HepG2 (cell line): Measurements from ENCODE around the gene GNG12. TPM values are rescaled to one million over a fixed set of nuclear protein-coding genes. Genes with fewer than 3 reads are reported as not detected.

Experiments
- CBX1 ChIP-seq: IDR thresholded peaks from one replicate; pipeline ENCODE4 v1.6.1; 2016; ENCODE audit warnings: antibody characterized with exemption, low read depth
- CBX5 ChIP-seq: sonication (generic); formaldehyde crosslinking; IDR thresholded peaks from 2 replicates; pipeline ENCODE4 v1.4.0; 2020; ENCODE audit warnings: missing genetic modification reagents, borderline replicate concordance
- CTCF ChIP-seq: sonication (generic); formaldehyde crosslinking; IDR thresholded peaks from 2 replicates; pipeline ENCODE4 v1.5.0; 2020; ENCODE audit warnings: mild to moderate bottlenecking, missing genetic modification reagents, moderate library complexity
- KLF6 ChIP-seq: IDR thresholded peaks from 2 replicates; pipeline ENCODE4 v1.8.0; 2016; ENCODE audit warnings: missing biosample characterization, missing genetic modification reagents
- MED1 ChIP-seq: sonication (generic); formaldehyde crosslinking; IDR thresholded peaks from 2 replicates; pipeline ENCODE4 v1.4.0; 2020; ENCODE audit warnings: missing genetic modification reagents
- MXI1 ChIP-seq: IDR thresholded peaks from 3 replicates; pipeline ENCODE4 v1.6.1; 2012; ENCODE audit warnings: low read depth, low read length, inconsistent platforms, borderline replicate concordance
- NAIF1 ChIP-seq: sonication (generic); formaldehyde crosslinking; IDR thresholded peaks from 2 replicates; pipeline ENCODE4 v1.5.0; 2020; ENCODE audit warnings: mild to moderate bottlenecking, missing genetic modification reagents, borderline replicate concordance
- RAD51 ChIP-seq: fragments of 450-650 bp; IDR thresholded peaks from 2 replicates; pipeline ENCODE4 v1.6.1; 2016; ENCODE audit warnings: borderline replicate concordance
- SRSF1 ChIP-seq: fragments of 200-400 bp; formaldehyde crosslinking; optimal IDR thresholded peaks from 2 replicates; pipeline ENCODE3; 2017; ENCODE audit warnings: mild to moderate bottlenecking, low read depth, low read length, moderate library complexity
- SSRP1 ChIP-seq: IDR thresholded peaks from 2 replicates; pipeline ENCODE4 v1.6.1; 2016; ENCODE audit warnings: control low read depth
- ZNF20 ChIP-seq: sonication (generic); formaldehyde crosslinking; IDR thresholded peaks from 2 replicates; pipeline ENCODE4 v1.4.0; 2020; ENCODE audit warnings: mild to moderate bottlenecking, moderate library complexity, missing genetic modification reagents
- ZNF333 ChIP-seq: sonication (generic); formaldehyde crosslinking; IDR thresholded peaks from 2 replicates; pipeline ENCODE4 v1.4.0; 2020; ENCODE audit warnings: mild to moderate bottlenecking, missing genetic modification reagents, borderline replicate concordance
- ZNF550 ChIP-seq: sonication (generic); formaldehyde crosslinking; IDR thresholded peaks from 2 replicates; pipeline ENCODE4 v1.4.0; 2020; ENCODE audit warnings: mild to moderate bottlenecking, missing genetic modification reagents, borderline replicate concordance
- ZNF619 ChIP-seq: sonication (generic); formaldehyde crosslinking; IDR thresholded peaks from 2 replicates; pipeline ENCODE4 v1.4.0; 2020; ENCODE audit warnings: mild to moderate bottlenecking, missing genetic modification reagents
- ZNF768 ChIP-seq: sonication (generic); formaldehyde crosslinking; IDR thresholded peaks from 2 replicates; pipeline ENCODE4 v1.4.0; 2020; ENCODE audit warnings: missing genetic modification reagents
- ZSCAN22 ChIP-seq: sonication (generic); formaldehyde crosslinking; IDR thresholded peaks from 2 replicates; pipeline ENCODE4 v1.4.0; 2020; ENCODE audit warnings: mild to moderate bottlenecking, missing genetic modification reagents
- polyA plus RNA-seq, 8 experiments: library from polyadenylated mRNA; depleted of rRNA in 3 of 8; stranded (reverse) in 7 of 8; unstranded in 1 of 8; fragments of >200 nt; fragmentation: Illumina TruSeq in 4 of 8; extraction: Trizol in 4 of 8; gene quantifications; 2 replicates each; pipeline versions ENCODE4 v1.2.1 to v1.2.3, GENCODE V29; 2011 to 2016; ENCODE audit warnings: low read depth in 4 of 8, missing spikeins in 1 of 8, mixed read lengths in 1 of 8; ENCODE audit not compliant: insufficient read depth in 1 of 8
- total RNA-seq, 5 experiments: library from RNA; depleted of rRNA; stranded (reverse); fragments of >200 nt; fragmentation: Illumina TruSeq; extraction: Trizol; gene quantifications; 2 replicates each; pipeline ENCODE4 v1.2.3, GENCODE V29; 2016; ENCODE audit warnings: low read depth in 1 of 5
- TF ChIP-seq, protein P1 (sequence below): sonication (generic); formaldehyde crosslinking; IDR thresholded peaks from 2 replicates; pipeline ENCODE4 v1.4.0; 2020; ENCODE audit warnings: missing genetic modification reagents
- TF ChIP-seq, protein P2 (sequence below): sonication (generic); formaldehyde crosslinking; IDR thresholded peaks from 2 replicates; pipeline ENCODE4 v1.4.0; 2020; ENCODE audit warnings: missing genetic modification reagents
- TF ChIP-seq, protein P3 (sequence below): sonication (generic); formaldehyde crosslinking; IDR thresholded peaks from 2 replicates; pipeline ENCODE4 v1.5.1; 2020; ENCODE audit warnings: mild to moderate bottlenecking, missing genetic modification reagents

The GNG12 gene
- total and polyA plus RNA-seq, 2 of the 13 experiments (the other 11 are each of a cell fraction or from before 2014, with no cell fraction given), result 0.11 TPM

GRCh38 chr1:67700692-67701410, 132.4 kb downstream of the GNG12 start (continued):
- TF ChIP-seq ZNF619 (CRISPR knock-in tag) (no peak), ZSCAN22 (CRISPR knock-in tag) (no peak), MED1 (CRISPR knock-in tag) (peak; percentile 92), ZNF20 (CRISPR knock-in tag) (no peak), CTCF (CRISPR knock-in tag) (peak; percentile 61), ZNF333 (no peak), MXI1 (peak; percentile 43; the same call in 1 of the 3 replicates), CBX1 (peak; percentile 68), CBX5 (CRISPR knock-in tag) (peak; percentile 57; the same call in 1 of the 2 replicates), NAIF1 (CRISPR knock-in tag) (no peak), ZNF550 (no peak), RAD51 (no peak), SRSF1 (no peak), ZNF768 (CRISPR knock-in tag) (no peak), SSRP1 (CRISPR knock-in tag) (no peak), KLF6 (no peak)
- TF ChIP-seq, protein P1, sequence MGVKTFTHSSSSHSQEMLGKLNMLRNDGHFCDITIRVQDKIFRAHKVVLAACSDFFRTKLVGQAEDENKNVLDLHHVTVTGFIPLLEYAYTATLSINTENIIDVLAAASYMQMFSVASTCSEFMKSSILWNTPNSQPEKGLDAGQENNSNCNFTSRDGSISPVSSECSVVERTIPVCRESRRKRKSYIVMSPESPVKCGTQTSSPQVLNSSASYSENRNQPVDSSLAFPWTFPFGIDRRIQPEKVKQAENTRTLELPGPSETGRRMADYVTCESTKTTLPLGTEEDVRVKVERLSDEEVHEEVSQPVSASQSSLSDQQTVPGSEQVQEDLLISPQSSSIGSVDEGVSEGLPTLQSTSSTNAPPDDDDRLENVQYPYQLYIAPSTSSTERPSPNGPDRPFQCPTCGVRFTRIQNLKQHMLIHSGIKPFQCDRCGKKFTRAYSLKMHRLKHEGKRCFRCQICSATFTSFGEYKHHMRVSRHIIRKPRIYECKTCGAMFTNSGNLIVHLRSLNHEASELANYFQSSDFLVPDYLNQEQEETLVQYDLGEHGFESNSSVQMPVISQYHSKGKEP (CRISPR knock-in tag), result no peak
- TF ChIP-seq, protein P2, sequence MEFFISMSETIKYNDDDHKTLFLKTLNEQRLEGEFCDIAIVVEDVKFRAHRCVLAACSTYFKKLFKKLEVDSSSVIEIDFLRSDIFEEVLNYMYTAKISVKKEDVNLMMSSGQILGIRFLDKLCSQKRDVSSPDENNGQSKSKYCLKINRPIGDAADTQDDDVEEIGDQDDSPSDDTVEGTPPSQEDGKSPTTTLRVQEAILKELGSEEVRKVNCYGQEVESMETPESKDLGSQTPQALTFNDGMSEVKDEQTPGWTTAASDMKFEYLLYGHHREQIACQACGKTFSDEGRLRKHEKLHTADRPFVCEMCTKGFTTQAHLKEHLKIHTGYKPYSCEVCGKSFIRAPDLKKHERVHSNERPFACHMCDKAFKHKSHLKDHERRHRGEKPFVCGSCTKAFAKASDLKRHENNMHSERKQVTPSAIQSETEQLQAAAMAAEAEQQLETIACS, result no peak
- TF ChIP-seq, protein P3, sequence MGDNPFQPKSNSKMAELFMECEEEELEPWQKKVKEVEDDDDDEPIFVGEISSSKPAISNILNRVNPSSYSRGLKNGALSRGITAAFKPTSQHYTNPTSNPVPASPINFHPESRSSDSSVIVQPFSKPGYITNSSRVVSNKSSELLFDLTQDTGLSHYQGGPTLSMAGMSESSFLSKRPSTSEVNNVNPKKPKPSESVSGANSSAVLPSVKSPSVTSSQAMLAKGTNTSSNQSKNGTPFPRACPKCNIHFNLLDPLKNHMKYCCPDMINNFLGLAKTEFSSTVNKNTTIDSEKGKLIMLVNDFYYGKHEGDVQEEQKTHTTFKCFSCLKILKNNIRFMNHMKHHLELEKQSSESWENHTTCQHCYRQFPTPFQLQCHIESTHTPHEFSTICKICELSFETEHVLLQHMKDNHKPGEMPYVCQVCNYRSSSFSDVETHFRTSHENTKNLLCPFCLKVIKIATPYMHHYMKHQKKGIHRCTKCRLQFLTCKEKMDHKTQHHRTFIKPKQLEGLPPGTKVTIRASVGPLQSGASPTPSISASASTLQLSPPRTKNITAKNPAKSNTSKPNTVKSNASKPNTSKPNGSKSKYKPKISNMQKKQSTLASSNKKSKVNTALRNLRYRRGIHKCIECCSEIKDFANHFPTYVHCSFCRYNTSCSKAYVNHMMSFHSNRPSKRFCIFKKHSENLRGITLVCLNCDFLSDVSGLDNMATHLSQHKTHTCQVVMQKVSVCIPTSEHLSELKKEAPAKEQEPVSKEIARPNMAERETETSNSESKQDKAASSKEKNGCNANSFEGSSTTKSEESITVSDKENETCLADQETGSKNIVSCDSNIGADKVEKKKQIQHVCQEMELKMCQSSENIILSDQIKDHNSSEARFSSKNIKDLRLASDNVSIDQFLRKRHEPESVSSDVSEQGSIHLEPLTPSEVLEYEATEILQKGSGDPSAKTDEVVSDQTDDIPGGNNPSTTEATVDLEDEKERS, result 0 out of 2 replicates have a peak, but pooled peaks have one; percentile 20
